Lower leg skin (tissue), 3 donors: ENCODE data around the gene SPTAN1.
"Not testable (repeated sequence)": the region's sequence is repeated elsewhere in the genome, so short reads cannot be mapped to it uniquely, and the experiment has no call there.

ENCODE experiments used
- CTCF ChIP-seq, 3 donors: fragments of 450-650 bp; IDR thresholded peaks; one replicate each; pipeline ENCODE4 v1.5.1; 2016; ENCODE audit warnings: antibody characterized with exemption in 3 of 3, mild to moderate bottlenecking in 3 of 3, moderate library complexity in 2 of 3
- POLR2A ChIP-seq, 2 donors: fragments of 450-650 bp; IDR thresholded peaks; one replicate each; pipeline ENCODE4 v1.6.1; 2016 to 2017; ENCODE audit warnings: antibody characterized with exemption in 2 of 2, mild to moderate bottlenecking in 1 of 2, moderate library complexity in 1 of 2

DNA sequence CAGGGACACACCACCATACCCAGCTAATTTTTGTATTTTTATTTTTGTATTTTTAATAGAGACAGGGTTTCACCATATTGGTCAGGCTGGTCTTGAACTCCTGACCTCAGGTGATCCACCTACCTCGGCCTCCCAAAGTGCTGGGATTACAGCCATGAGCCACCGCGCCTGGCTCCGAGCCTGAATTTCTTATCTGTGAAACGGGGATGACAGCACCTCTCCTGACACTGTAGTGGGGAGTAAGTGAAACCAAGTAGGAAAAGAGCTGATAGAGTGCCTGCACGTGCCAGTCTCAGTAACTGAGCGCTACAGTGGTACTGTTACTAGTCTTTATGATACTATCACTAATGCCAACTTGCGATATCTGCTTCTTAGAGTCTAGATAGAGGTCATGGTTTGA, 32.8 kb downstream of the SPTAN1 start:
- not testable (repeated sequence) for TF ChIP-seq POLR2A, CTCF (IDR thresholded peaks at IDR 0.05)
